Cortex of kidney (tissue), 1 donor: ENCODE results near the gene TMC6.
"Not testable (repeated sequence)": the region's sequence is repeated elsewhere in the genome, so short reads cannot be mapped to it uniquely, and the experiment has no call there.

Source experiments
- DNase-seq: peaks from one replicate; lab custom pipeline; 2025; lab: John Stamatoyannopoulos, UW

TMC6 gene

DNA sequence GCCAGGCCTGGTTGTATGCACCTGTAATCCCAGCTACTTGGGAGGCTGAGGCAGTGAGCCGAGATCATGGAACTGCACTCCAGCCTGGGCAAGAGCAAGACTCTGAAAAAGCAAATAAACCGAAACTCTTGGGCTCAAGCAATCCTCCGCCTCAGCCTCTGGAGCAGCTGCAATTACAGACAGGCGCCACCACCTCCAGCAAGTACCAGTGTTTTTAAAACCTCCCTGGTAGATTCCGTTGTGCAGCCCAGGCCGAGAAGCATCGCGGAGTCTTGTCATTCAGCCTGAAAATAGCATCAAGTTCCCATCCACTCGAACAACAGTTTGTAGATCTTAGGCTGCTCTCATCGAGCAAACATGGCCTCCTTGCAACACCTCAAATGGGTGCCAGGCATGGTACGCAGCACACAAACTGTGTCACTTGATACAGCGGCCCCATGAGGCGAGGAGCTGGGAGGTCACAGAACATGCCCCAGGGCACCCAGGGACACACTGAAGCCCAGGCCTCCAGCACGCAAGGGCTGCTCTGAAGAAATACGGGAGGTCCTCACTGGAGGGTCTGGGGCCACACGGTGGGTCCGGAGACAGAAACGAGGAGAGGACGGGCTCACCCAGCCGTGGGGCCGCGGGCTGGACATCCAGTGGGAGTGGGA lies 18.1 kb downstream of the TMC6 start:
- DNase-seq = no peak

DNA sequence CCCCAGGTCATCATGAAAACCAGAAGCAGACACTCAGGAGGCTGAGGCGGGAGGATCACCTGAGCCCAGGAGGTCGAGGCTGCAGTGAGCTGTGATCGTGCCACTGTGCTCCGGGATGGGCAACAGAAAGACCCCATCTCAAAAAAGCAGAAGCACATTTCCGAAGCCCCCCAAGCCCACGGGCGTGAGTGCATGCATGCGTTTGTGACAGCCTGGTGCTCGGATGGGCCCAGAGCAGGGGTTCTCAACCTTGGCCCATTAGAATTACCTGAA lies 19.1 kb downstream of the TMC6 start:
- DNase-seq = no peak

DNA sequence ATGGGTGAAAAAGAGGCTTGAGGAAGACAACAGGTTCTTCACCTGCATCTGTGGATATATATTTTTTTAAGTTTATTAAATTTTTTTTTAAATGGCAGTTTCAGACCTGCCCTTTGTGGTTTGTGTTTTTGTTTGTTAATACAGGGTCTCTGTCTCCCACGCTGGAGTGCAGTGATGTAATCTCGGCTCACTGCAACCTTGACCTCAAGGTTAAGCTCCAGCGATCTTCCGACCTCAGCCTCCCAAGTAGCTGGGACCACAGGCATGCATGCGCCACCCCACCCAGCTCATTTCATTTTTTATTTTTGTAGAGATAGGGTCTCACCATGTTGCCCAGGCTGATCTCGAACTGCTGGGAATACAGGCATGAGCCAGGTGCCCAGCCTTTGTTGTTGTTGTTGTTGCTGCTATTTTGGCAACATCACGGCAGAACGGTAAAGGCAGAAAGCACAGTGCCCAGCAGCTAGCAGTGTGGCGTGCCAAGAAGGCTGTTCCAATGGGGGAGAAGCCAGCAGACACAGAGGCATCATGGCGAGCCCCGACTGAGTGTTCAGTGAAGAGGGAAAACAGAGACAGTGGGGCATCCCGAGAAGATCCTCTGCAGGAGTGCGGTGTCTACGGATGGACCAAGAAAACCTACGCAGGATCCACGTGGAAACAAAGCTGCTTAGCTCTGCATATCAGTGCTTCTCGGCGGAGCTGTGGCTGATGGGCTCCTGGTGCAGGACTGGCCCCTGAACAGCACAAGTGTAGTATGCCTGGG lies 19.6 kb downstream of the TMC6 start:
- no peak for DNase-seq

DNA sequence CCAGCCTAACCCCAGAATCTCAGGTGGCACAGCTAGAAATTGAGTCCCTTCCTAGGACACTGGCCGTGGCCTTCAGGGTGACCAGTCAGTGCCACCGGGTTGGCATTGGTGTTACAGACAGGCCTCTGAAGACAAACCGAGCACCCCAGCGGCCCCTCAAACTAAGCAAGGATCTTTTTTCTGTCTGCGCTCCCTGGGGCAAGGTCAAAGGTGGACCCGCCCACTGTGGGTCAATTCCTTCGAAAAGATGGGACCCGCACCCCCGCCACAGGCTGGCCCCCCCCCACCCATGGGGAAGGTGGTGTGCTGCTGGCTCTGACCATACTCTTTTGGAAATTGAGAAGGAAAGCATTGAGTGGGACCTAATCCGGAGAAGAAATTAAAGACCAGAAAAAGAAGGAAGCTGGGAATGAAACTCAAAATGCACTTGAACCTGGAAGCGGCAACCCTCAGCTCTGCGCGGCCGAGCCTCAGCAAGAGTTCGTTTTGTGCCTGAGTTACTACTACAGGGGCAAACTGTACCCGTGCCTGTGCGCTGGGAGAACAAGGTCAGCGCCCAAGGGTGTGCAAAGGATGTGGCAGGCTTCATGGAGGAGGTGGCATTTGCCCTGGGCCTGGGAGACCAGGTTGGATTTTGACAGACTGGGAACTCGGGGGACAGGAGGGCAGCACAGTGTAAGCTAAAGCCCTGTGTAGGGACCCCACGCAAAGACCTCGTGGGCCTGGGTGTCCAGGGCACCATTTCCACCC lies 20.4 kb downstream of the TMC6 start:
- no peak for DNase-seq

GRCh38 chr17:78107457-78107856 lies 21.1 kb downstream of the TMC6 start:
- no peak for DNase-seq

DNA sequence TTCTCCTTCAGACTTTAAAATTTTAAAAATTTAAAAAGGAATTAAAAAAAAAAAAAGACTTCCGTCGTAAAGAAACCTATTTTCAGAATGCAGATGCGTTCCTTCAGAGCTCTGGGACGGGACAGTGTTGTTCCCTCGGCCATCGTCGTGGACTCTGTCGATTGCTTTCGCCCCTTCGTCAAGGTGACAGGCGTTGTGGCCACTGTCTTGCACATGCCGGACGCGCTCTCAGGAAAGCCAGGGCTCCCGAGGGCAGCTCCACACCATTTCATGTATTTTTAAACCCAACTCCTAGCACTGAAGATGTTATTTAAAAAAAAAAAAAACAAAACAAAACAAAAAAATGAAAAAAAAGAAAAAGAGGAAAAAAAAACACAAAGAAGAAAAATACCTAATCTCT lies 22.3 kb downstream of the TMC6 start:
- no peak for DNase-seq

DNA sequence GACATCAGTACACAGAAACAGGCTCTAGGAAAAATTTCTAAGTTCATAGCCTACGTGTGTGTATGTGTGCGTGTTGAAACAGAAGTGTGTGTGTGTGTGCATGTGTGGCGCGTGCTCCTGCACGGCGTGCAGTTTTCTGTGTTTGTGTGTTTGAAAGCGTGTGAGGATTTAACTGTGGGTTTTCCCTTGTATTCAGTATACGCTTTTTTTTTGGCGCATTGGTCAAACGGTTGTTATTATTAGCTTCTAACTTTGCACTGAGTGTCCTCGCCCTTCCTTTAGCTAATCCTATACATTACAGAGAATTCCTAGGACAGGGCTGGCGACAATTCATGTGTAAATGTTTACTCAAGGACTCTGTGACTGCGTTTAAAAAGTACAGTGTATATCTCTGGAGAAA lies 23.0 kb downstream of the TMC6 start:
- DNase-seq = no peak

DNA sequence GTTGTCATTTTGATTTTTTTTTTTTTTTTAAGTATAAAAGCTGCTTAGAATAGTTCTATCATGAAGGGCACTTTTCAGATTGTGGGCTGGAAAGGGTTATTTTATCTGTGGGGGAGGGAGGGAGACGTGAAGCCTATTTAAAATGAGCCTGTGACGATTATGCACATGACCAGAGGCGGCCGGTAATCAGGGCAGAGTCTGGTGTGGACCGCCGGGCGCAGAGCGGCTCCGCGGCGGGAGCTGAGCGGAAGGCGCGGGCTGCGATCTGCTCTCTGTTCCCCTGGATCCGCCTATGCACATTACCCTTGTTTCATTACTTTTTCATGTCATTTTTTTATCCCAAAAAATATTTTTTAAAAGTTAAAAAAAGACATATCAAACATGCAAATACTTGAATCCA lies 23.5 kb downstream of the TMC6 start:
- DNase-seq = no peak

- no peak for DNase-seq
These were observed 24.0 kb downstream of the TMC6 start for GRCh38 chr17:78104540-78104941.

GRCh38 chr17:78103311-78103710 lies 25.2 kb downstream of the TMC6 start:
- DNase-seq = no peak

DNA sequence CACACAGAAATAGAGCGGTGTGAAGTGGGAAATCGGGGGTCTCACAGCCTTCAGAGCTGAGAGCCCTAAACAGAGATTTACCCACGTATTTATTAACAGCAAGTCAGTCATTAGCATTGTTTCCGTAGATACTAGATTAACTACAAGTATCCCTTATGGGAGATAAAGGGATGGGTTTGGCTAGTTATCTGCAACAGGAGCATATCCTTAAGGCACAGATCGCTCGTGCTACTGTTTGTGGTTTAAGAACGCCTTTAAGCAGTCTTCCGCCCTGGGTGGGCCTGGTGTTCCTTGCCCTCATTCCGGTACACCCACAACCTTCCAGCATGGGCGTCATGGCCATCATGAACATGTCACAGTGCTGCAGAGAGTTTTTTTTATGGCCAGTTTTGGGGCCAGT lies 27.0 kb downstream of the TMC6 start:
- DNase-seq = no peak

DNA sequence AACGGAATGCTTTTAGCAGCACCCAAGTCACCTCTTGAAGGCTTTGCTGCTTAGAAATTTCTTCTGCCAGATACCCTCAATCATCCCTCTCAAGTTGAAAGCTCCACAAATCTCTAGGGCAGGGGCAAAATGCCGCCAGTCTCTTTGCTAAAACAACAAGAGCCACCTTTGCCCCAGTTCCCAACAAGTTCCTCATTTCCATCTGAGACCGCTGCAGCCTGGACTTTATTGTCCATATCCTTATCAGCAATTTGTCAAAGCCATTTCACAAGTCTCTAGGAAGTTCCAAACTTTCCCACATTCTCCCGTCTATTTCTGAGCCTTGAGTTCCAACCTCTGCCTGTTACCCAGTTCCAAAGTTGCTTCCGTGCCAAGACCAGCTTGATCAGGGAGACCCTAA lies 27.4 kb downstream of the TMC6 start:
- no peak for DNase-seq

DNA sequence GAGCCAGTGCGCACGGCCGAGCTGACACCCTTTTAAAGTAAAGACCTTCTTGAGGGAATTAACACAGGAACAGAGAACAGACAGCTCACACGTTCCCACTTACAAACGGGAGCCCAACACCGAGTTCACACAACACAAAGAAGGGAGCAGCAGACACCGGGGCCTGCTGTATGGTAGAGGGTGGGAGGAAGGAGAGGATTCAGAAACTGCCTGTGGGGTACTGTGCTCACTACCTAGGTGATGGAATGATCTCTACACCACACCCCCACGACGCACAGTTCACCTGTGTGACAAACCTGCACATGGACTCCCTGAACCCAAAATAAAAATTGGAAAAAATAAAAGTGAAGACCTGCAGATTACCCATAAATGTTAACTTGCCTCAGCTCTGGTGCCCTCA lies 32.5 kb downstream of the TMC6 start:
- no peak for DNase-seq

DNA sequence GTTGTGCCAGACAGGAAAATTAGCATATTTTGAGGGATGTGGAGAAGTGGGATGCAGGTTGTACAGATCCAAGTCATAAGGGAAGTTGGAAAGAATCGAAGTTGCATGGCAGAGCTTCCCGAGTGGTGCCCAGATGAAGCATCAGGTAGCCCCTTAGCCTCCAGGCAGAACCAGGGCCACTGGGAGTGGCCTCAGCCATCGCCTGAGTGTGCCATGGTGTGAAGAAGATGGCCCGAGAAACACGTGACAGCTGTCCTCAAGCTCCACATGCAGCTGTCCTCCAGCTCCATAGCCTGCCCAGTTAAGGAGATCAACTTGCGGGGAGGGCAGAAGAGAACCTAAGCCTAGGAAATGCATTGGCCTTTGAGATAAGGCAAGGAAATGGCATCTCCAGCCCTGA lies 33.5 kb downstream of the TMC6 start:
- no peak for DNase-seq

- no peak for DNase-seq
These were observed 35.7 kb downstream of the TMC6 start for GRCh38 chr17:78092794-78093324.

DNA sequence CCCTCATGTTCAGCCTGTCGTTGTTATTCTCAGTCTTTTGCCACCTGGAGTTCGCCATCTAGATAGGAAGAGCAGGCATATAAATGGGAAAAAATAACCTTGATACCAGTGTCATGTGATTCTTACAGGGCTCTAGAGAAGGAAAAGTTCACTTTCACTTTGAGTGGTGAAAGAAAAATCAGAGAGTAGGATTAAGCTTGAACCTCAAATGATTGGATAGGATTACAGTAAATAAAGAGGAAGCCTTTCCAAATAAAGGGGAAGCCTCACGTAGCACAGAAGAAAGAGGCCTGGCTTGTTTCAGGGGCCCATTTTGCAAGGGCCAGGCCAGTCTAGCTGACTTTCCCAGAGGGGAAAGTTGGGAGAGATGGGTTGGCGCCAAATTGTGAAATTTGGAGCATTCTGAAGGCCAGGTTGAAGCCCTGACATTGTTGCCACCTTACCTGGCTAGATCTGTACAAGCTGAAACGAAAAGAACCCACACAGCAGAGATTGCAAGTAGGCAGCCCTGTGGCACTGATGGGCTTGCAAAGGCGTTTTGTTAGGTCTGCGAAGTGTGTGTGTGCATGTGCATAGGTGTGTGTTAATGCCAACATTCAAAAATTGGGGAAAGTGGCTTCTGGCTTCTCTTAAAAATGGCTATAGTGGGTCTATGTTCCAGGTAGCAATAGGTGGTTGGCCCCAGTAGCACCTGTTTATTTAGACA lies 38.8 kb downstream of the TMC6 start:
- DNase-seq = no peak

GRCh38 chr17:78088529-78088928 lies 40.0 kb downstream of the TMC6 start:
- DNase-seq = no peak

DNA sequence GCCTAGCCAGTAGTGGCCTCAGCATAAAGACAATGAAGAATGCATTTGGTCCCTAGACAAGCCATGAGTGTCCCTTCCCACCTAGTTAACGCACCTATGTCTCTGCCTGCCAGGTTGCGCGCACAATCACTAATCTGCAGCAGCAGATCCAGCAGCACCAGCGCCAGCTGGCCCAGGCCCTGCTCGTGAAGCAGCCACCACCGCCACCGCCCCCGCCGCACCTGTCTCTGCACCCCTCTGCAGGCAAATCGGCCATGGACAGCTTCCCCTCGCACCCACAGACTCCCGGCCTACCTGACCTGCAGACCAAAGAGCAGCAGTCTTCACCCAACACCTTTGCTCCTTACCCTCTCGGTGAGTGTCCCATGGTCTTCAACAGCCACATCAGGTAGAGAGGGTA lies 41.8 kb downstream of the TMC6 start:
- DNase-seq = no peak

DNA sequence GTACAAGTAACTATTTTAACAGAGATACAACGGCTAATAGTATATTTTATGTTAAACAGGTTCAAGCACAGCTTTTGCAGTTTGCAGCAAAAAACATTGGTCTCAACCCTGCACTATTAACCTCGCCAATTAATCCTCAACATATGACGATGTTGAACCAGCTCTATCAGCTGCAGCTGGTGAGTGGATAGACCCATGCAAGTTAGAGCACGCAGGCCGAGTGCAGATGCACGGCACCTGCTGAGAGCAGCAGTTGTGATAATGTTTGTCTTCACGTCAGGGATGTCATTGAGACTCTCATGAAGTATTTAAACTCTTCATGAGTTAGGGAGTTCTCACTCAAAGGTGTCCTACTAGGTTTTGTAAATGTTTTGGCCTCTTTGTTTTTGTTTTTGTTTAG lies 45.6 kb downstream of the TMC6 start:
- no peak for DNase-seq

DNA sequence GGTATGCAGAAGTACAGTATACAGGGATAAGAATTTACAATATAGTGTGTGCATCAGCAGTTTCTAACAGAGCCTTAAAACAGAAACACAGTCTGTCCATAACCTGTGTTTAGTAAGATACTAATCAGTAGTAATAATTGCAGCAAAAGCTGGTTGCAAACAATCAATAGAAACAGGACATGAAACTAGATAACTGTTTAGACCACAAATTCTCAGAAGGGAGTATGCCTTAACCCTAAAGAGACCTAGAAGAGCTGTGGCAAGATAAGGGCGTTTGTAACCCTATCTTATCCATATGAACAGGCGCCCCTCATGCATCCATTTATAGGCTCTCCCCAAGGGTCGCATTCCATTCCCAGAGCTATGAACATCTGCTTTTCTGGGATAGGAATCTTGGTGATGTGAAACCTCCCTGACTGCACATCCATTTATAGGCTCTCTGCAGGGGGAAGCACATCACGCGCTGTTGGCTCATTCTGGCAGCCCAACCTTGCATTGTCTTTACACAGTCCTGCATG lies 46.1 kb downstream of the TMC6 start:
- DNase-seq = not testable (repeated sequence)

DNA sequence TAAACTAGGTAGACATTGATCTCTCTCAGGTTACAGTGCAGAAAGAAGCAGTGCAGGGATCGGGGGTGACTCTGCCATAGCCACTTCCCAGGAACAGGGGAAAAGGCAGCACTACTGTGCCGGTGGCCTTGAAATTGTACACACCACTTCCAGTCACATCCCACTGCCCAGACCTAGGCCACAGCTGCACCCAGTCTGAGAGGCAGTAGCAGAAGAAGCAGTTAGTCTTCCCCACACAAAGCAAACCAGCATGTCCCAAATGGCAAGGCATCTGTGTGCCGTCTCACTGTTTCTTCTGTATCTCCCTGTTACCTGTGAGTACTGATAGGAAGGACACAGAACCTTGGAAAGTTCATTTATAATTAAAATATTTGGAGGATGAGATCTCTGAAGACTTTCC lies 47.0 kb downstream of the TMC6 start:
- DNase-seq = no peak

- no peak for DNase-seq
These were observed 49.3 kb downstream of the TMC6 start for GRCh38 chr17:78079253-78079652.
